ENCODE data around the gene ZSCAN30.
"Not testable (repeated sequence)": the region's sequence is repeated elsewhere in the genome, so short reads cannot be mapped to it uniquely, and the experiment has no call there.

Gene ZSCAN30

GRCh38 chr18:35236571-35237363, 53.3 kb downstream of the ZSCAN30 start:
- Histone ChIP-seq H3K36me3 (ENCODE audit: insufficient read depth, low read length) (no peaks in the 10 kb centered on the region), H3K4me1 (ENCODE audit: insufficient read depth, low read length) (no peaks in the 10 kb centered on the region), H3K9me3 (ENCODE audit: control insufficient read depth, insufficient read depth, low read length) (no peaks in the 10 kb centered on the region), H3K9ac (ENCODE audit: low read depth, low read length) (no peak overlapping the region)

GRCh38 chr18:35231052-35231451, 59.0 kb downstream of the ZSCAN30 start:
- Histone ChIP-seq H3K9ac (ENCODE audit: low read depth, low read length) (no peak overlapping the region), H3K9me3 (ENCODE audit: control insufficient read depth, insufficient read depth, low read length) (no peaks in the 10 kb centered on the region), H3K36me3 (ENCODE audit: insufficient read depth, low read length) (no peaks in the 10 kb centered on the region), H3K4me1 (ENCODE audit: insufficient read depth, low read length) (no peaks in the 10 kb centered on the region)

GRCh38 chr18:35227254-35227653, 62.8 kb downstream of the ZSCAN30 start:
- no peaks in the 10 kb centered on the region for H3K36me3 ChIP-seq (ENCODE audit: insufficient read depth, low read length)
- H3K9ac ChIP-seq (ENCODE audit: low read depth, low read length): no peak overlapping the region
- no peaks in the 10 kb centered on the region for H3K4me1 ChIP-seq (ENCODE audit: insufficient read depth, low read length)
- H3K9me3 ChIP-seq (ENCODE audit: control insufficient read depth, insufficient read depth, low read length): no peaks in the 10 kb centered on the region

- Histone ChIP-seq H3K4me1 (ENCODE audit: insufficient read depth, low read length) (no peaks in the 10 kb centered on the region), H3K9ac (ENCODE audit: low read depth, low read length) (no peak overlapping the region), H3K9me3 (ENCODE audit: control insufficient read depth, insufficient read depth, low read length) (no peaks in the 10 kb centered on the region), H3K36me3 (ENCODE audit: insufficient read depth, low read length) (no peaks in the 10 kb centered on the region)
Observed at GRCh38 chr18:35223797-35224196, 66.2 kb downstream of the ZSCAN30 start.

GRCh38 chr18:35220424-35220823, 69.6 kb downstream of the ZSCAN30 start:
- no peak overlapping the region for H3K9ac ChIP-seq (ENCODE audit: low read depth, low read length)
- H3K36me3 ChIP-seq (ENCODE audit: insufficient read depth, low read length): no peaks in the 10 kb centered on the region
- H3K4me1 ChIP-seq (ENCODE audit: insufficient read depth, low read length): peaks cover 4% of the 10 kb centered on the region
- H3K9me3 ChIP-seq (ENCODE audit: control insufficient read depth, insufficient read depth, low read length): no peaks in the 10 kb centered on the region

GRCh38 chr18:35219331-35219730, 70.7 kb downstream of the ZSCAN30 start:
- H3K36me3 ChIP-seq (ENCODE audit: insufficient read depth, low read length); H3K9ac ChIP-seq (ENCODE audit: low read depth, low read length); H3K9me3 ChIP-seq (ENCODE audit: control insufficient read depth, insufficient read depth, low read length): not testable (repeated sequence)
- H3K4me1 ChIP-seq (ENCODE audit: insufficient read depth, low read length): peaks cover 13% of the 10 kb centered on the region

- H3K9ac ChIP-seq (ENCODE audit: low read depth, low read length); H3K9me3 ChIP-seq (ENCODE audit: control insufficient read depth, insufficient read depth, low read length); H3K36me3 ChIP-seq (ENCODE audit: insufficient read depth, low read length): not testable (repeated sequence)
- peaks cover 13% of the 10 kb centered on the region for H3K4me1 ChIP-seq (ENCODE audit: insufficient read depth, low read length)
Observed at GRCh38 chr18:35216611-35217010, 73.4 kb downstream of the ZSCAN30 start.

- Histone ChIP-seq H3K9me3 (ENCODE audit: control insufficient read depth, insufficient read depth, low read length) (no peaks in the 10 kb centered on the region), H3K9ac (ENCODE audit: low read depth, low read length) (0 out of 2 replicates have a peak overlapping the region, but pooled peaks have one; percentile 0), H3K36me3 (ENCODE audit: insufficient read depth, low read length) (no peaks in the 10 kb centered on the region), H3K4me1 (ENCODE audit: insufficient read depth, low read length) (peaks cover 13% of the 10 kb centered on the region)
Observed at GRCh38 chr18:35215026-35215425, 75.0 kb downstream of the ZSCAN30 start.

GRCh38 chr18:35205746-35206458, 84.1 kb downstream of the ZSCAN30 start:
- not testable (repeated sequence) for H3K4me1 ChIP-seq (ENCODE audit: insufficient read depth, low read length); H3K9me3 ChIP-seq (ENCODE audit: control insufficient read depth, insufficient read depth, low read length); H3K36me3 ChIP-seq (ENCODE audit: insufficient read depth, low read length); H3K9ac ChIP-seq (ENCODE audit: low read depth, low read length)

- Histone ChIP-seq H3K4me1 (ENCODE audit: insufficient read depth, low read length) (no peaks in the 10 kb centered on the region), H3K9ac (ENCODE audit: low read depth, low read length) (no peak overlapping the region), H3K9me3 (ENCODE audit: control insufficient read depth, insufficient read depth, low read length) (peaks cover 5% of the 10 kb centered on the region; the same call in 1 of the 2 replicates), H3K36me3 (ENCODE audit: insufficient read depth, low read length) (no peaks in the 10 kb centered on the region)
Observed at GRCh38 chr18:35205199-35205712, 84.8 kb downstream of the ZSCAN30 start.

- H3K9ac ChIP-seq (ENCODE audit: low read depth, low read length): no peak overlapping the region
- no peaks in the 10 kb centered on the region for H3K4me1 ChIP-seq (ENCODE audit: insufficient read depth, low read length)
- peaks cover 5% of the 10 kb centered on the region; the same call in 1 of the 2 replicates for H3K9me3 ChIP-seq (ENCODE audit: control insufficient read depth, insufficient read depth, low read length)
- no peaks in the 10 kb centered on the region for H3K36me3 ChIP-seq (ENCODE audit: insufficient read depth, low read length)
Observed at GRCh38 chr18:35203067-35203466, 87.0 kb downstream of the ZSCAN30 start.

GRCh38 chr18:35201256-35201931, 88.6 kb downstream of the ZSCAN30 start:
- Histone ChIP-seq H3K9me3 (ENCODE audit: control insufficient read depth, insufficient read depth, low read length) (peaks cover 5% of the 10 kb centered on the region; the same call in 1 of the 2 replicates), H3K4me1 (ENCODE audit: insufficient read depth, low read length) (no peaks in the 10 kb centered on the region), H3K36me3 (ENCODE audit: insufficient read depth, low read length) (no peaks in the 10 kb centered on the region), H3K9ac (ENCODE audit: low read depth, low read length) (no peak overlapping the region)
